ENCODE data around the gene ETV7.

DNA sequence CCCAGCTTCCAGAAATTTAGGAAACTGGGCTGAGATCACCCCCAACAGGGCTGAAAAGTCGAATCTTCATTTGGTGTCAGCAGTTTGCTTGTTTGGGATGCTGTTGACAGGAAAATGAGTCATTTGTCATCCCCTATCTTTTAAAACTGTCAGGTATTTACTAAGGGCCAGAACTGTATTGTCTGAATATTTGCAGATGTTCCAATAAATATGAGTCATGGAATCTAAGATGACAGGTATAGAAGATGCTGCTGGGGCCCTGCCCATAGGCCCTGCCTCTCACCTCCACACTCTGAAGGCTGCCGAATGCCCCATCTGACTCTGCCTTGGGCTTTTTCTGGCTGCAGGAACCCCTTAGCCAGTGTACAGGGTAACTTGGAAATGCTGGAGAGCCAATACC, 3.9 kb downstream of the ETV7 start:
- no peak for TF ChIP-seq EP300 (IDR thresholded peaks at IDR 0.05; ENCODE audit: borderline replicate concordance)
- TF ChIP-seq CEBPB (IDR thresholded peaks at IDR 0.05) = no peak
- TF ChIP-seq TCF12 (IDR thresholded peaks at IDR 0.05; ENCODE audit: low read depth) = no peak
- no peak for TF ChIP-seq FOXM1 (IDR thresholded peaks at IDR 0.05; ENCODE audit: borderline replicate concordance, low read depth)
- TF ChIP-seq RAD21 (IDR thresholded peaks at IDR 0.05; ENCODE audit: low read depth) = no peak
- no peak for TF ChIP-seq TEAD4 (IDR thresholded peaks at IDR 0.05)
- no peak for TF ChIP-seq YY1 (IDR thresholded peaks at IDR 0.05; ENCODE audit: low read depth)
- TF ChIP-seq, protein P1, sequence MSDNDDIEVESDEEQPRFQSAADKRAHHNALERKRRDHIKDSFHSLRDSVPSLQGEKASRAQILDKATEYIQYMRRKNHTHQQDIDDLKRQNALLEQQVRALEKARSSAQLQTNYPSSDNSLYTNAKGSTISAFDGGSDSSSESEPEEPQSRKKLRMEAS (IDR thresholded peaks at IDR 0.05) = no peak
- TF ChIP-seq, protein P2, sequence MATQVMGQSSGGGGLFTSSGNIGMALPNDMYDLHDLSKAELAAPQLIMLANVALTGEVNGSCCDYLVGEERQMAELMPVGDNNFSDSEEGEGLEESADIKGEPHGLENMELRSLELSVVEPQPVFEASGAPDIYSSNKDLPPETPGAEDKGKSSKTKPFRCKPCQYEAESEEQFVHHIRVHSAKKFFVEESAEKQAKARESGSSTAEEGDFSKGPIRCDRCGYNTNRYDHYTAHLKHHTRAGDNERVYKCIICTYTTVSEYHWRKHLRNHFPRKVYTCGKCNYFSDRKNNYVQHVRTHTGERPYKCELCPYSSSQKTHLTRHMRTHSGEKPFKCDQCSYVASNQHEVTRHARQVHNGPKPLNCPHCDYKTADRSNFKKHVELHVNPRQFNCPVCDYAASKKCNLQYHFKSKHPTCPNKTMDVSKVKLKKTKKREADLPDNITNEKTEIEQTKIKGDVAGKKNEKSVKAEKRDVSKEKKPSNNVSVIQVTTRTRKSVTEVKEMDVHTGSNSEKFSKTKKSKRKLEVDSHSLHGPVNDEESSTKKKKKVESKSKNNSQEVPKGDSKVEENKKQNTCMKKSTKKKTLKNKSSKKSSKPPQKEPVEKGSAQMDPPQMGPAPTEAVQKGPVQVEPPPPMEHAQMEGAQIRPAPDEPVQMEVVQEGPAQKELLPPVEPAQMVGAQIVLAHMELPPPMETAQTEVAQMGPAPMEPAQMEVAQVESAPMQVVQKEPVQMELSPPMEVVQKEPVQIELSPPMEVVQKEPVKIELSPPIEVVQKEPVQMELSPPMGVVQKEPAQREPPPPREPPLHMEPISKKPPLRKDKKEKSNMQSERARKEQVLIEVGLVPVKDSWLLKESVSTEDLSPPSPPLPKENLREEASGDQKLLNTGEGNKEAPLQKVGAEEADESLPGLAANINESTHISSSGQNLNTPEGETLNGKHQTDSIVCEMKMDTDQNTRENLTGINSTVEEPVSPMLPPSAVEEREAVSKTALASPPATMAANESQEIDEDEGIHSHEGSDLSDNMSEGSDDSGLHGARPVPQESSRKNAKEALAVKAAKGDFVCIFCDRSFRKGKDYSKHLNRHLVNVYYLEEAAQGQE (IDR thresholded peaks at IDR 0.05; ENCODE audit: low read depth) = no peak
- TF ChIP-seq CREB1 (IDR thresholded peaks at IDR 0.05; ENCODE audit: low read depth) = no peak
